AG09319 (cell line): Measurements from ENCODE around the gene SEPTIN12.

Experiments
- DNase-seq: peaks from one replicate; pipeline ENCODE4 v3.0.0-alpha.2; 2010; ENCODE audit warnings: low read depth; ENCODE audit errors: extremely low read depth
- TF ChIP-seq, protein P1 (sequence below): IDR thresholded peaks from 2 replicates; pipeline ENCODE4 v1.5.1; 2011; ENCODE audit warnings: low read depth, mild to moderate bottlenecking, inconsistent platforms, low read length, moderate library complexity

SEPTIN12 gene

DNA sequence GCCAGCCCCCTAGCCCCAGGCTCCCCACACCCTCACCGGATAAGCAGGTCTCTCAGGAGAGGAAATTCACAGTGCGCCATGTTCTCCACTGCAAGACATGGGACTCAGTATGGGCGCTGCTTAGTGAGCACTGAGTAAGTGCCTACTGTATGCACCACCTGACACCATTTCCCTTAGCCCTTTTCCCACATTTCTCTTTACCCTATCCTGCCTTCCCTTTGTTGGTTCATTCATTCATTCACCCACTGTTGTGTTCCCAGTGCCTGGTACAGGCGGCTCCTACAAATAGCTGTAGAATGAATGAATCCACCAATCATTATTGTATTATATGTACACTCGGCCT lies 10.1 kb downstream of the SEPTIN12 start:
- DNase-seq: no peak
- TF ChIP-seq, protein P1, sequence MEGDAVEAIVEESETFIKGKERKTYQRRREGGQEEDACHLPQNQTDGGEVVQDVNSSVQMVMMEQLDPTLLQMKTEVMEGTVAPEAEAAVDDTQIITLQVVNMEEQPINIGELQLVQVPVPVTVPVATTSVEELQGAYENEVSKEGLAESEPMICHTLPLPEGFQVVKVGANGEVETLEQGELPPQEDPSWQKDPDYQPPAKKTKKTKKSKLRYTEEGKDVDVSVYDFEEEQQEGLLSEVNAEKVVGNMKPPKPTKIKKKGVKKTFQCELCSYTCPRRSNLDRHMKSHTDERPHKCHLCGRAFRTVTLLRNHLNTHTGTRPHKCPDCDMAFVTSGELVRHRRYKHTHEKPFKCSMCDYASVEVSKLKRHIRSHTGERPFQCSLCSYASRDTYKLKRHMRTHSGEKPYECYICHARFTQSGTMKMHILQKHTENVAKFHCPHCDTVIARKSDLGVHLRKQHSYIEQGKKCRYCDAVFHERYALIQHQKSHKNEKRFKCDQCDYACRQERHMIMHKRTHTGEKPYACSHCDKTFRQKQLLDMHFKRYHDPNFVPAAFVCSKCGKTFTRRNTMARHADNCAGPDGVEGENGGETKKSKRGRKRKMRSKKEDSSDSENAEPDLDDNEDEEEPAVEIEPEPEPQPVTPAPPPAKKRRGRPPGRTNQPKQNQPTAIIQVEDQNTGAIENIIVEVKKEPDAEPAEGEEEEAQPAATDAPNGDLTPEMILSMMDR: no peak

DNA sequence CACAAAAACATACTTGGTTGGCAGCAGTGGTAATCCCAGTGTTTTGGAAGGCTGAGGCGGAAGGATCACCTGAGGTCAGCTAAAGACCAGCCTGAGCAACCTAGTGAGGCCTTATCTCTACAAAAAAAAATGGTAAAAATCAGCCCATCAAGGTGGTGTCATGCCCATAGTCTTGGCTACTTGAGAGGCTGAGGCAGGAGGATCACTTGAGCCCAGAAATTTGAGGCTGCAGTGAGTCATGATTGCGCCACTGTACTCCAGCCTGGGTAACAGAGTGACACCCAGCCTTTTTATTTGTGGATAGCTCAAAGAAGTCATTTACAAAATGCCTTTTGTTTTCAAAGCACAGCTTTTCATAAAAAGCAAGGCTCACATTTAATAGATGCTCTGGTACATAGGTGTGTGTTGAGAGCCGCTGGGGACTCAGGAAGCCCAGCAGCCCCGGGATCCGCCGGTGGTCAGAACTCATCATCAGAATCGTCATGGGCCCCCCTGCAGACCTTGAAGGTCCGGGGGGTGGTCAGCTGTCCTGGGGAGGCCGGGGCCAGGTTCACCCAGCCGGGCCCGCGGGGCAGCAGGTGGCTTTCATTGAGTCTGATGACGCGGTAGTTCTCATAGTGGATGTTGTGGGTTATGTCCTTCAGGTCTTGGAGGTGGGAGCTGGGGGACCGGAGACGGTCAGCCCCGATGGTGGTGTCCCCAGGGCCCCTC lies 10.7 kb downstream of the SEPTIN12 start:
- TF ChIP-seq, protein P1: no peak
- DNase-seq: no peak

DNA sequence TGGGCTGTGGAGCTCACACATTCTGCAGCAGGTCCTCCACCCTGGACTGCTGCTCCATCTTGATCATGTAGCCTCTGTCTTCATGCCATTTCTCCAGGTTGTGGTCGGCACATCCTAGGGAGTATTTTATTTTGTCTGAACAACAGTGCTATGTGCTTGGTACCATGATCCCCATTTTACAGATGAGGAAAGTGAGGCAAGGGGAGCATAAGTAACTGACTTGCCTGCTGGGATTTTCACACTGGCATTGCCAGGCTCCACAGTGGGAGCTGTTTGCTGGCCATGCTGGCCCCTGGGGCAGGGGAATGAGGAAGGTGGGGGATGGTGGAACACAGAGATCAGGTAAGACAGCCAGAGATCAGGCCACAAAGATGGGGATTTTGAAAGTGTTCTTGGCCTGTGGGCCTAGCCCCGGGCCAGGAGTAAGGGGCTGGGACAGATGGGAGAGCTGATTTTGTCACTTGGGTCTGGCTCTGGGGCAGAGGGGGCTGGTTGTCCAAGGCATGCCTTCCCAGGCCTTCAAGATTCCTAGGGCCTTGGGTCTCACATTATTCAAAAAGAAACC lies 11.9 kb downstream of the SEPTIN12 start:
- DNase-seq: no peak
- TF ChIP-seq, protein P1: no peak

DNA sequence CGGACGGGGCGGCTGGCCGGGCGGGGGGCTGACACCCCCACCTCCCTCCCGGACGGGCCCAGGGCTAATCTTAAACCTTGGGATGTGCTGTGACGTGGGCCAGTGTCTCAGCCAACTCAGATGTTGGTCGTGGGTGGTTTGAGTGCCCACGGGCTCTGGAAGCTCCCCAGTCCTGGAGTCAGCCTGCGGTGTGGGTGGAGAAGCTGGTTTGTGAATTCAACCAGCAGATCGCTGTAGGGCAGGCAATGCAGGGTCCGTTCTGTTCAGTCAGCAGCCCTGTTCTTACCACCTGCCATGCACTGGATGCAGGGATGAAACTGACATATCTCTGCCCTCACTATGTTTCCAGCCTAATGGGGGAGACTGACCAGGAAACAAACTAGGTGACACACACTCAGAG lies 13.1 kb downstream of the SEPTIN12 start:
- TF ChIP-seq, protein P1: no peak
- DNase-seq: no peak

DNA sequence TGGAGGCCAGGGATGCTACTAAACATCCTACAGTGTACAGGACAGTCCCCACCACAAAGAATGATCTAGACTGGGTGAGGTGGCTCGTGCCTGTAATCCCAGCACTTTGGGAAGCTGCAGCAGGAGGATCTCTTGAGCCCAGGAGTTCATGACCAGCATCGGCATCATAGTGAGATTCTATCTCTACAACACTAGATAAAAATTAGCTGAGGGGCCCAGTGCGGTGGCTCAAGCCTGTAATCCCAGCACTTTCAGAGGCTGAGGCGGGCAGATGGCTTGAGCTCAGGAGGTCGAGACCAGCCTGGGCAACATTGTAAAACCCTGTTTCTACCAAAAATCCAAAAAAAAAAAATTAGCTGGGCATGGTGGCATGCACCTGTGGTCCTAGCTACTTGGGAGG lies 15.8 kb downstream of the SEPTIN12 start:
- DNase-seq: no peak
- TF ChIP-seq, protein P1: no peak

DNA sequence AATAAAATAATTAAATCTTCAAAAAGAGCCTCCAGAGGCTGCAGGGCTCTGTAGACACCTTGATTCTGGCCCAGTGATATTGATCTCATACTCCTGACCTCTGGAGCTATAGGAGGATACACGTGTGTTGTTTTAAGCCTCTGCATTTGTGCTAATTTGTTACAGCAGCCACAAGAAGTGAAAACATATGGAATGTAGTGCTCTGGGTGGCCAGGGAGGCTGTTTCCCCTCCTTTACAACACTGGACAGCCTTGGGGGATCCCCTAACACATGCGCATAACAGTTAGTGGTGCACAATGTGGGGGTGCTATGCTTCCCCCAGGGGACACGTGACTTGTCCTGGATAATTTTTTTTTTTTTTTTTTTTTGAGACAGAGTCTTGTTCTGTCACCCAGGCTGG lies 16.5 kb downstream of the SEPTIN12 start:
- TF ChIP-seq, protein P1: no peak
- DNase-seq: no peak

DNA sequence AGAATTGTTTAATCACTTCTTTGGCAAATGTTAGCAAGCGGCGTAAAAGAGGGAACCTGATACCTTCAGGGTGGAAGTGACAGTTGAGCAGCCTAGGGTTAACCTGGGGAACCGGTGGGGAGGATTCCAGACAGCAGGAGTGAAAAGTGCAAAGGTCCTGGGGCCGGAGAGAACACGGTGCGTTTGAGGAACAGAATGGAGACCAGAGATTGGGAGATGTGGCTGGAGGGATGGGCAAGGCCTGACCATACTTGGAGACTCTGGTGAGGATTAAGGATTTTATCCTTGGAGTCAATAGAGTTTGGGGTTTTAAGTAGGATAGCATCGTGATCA lies 18.9 kb downstream of the SEPTIN12 start:
- TF ChIP-seq, protein P1: no peak

More for the DNA sequence above, 18.9 kb downstream of the SEPTIN12 start:
- no peak for DNase-seq
